Measurements from ENCODE around the gene ZNF329. TPM values are rescaled to one million over a fixed set of nuclear protein-coding genes. Genes with fewer than 3 reads are reported as not detected.

The ZNF329 gene
- total RNA-seq, 2 donors from 2014 or later = 16.7 to 24.7 TPM

GRCh38 chr19:58097781-58098681, 52.6 kb downstream of the ZNF329 start, which contains the start of gene ZSCAN18:
ZSCAN18 (minus strand) TSS chr19:58098231; CDS start chr19:58090267, 7,964 bp downstream.
- Histone ChIP-seq H3K36me3 (ENCODE audit: control insufficient read depth, insufficient read depth, low read length) (peaks cover 20% of the 10 kb centered on the region), H3K4me1 (ENCODE audit: control insufficient read depth, insufficient read depth, low read length) (no peaks in the 10 kb centered on the region), H3K4me3 (ENCODE audit: low read length) (peak within 1 kb of the TSS; percentile 84), H3K9ac (ENCODE audit: extremely low read depth, low read length, poor library complexity, severe bottlenecking) (peak within 1 kb of the TSS; percentile 99), H3K27ac (ENCODE audit: low read depth, low read length) (peak within 1 kb of the TSS; percentile 100), H3K9me3 (ENCODE audit: control insufficient read depth, low read length) (peaks cover 64% of the 10 kb centered on the region), H3K27me3 (ENCODE audit: control insufficient read depth, insufficient read depth, low read length, poor library complexity, severe bottlenecking) (no peaks in the 10 kb centered on the region)
- 1 to 3% methylated on average over 40 to 67 of the region's 67 CpGs for WGBS, 2 experiments (ENCODE audit: insufficient coverage in 1 of 2, insufficient read length in 1 of 2)
- peak; percentile 100 for DNase-seq
- Mint-ChIP-seq H3K27ac (peak within 1 kb of the TSS; percentile 98), H3K9me3 (peaks cover 46% of the 10 kb centered on the region), H3K36me3 (ENCODE audit: low read depth) (peaks cover 22% of the 10 kb centered on the region), H3K27me3 (ENCODE audit: insufficient read depth) (peaks cover 4% of the 10 kb centered on the region), H3K4me1 (peaks cover 4% of the 10 kb centered on the region), H3K4me3 (peak within 1 kb of the TSS; percentile 82)
- no peak for TF ChIP-seq CTCF (conservative IDR thresholded peaks at IDR 0.05)

GRCh38 chr19:58097349-58097748, 53.2 kb downstream of the ZNF329 start:
- Histone ChIP-seq H3K36me3 (ENCODE audit: control insufficient read depth, insufficient read depth, low read length) (peaks cover 20% of the 10 kb centered on the region), H3K27me3 (ENCODE audit: control insufficient read depth, insufficient read depth, low read length, poor library complexity, severe bottlenecking) (no peaks in the 10 kb centered on the region), H3K4me1 (ENCODE audit: control insufficient read depth, insufficient read depth, low read length) (no peaks in the 10 kb centered on the region), H3K27ac (ENCODE audit: low read depth, low read length) (peak overlapping the region; percentile 100), H3K9ac (ENCODE audit: extremely low read depth, low read length, poor library complexity, severe bottlenecking) (peak overlapping the region; percentile 99), H3K4me3 (ENCODE audit: low read length) (peak overlapping the region; percentile 84), H3K9me3 (ENCODE audit: control insufficient read depth, low read length) (peaks cover 58% of the 10 kb centered on the region)
- Mint-ChIP-seq H3K27ac (peak overlapping the region; percentile 58), H3K27me3 (ENCODE audit: insufficient read depth) (peaks cover 4% of the 10 kb centered on the region), H3K4me1 (peaks cover 4% of the 10 kb centered on the region), H3K9me3 (peaks cover 39% of the 10 kb centered on the region), H3K36me3 (ENCODE audit: low read depth) (peaks cover 26% of the 10 kb centered on the region), H3K4me3 (peak overlapping the region; percentile 82)
- 68 to 82% methylated on average over 2 to 8 of the region's 8 CpGs for WGBS, 2 experiments (ENCODE audit: insufficient coverage in 1 of 2, insufficient read length in 1 of 2)
- DNase-seq = no peak
- TF ChIP-seq CTCF (conservative IDR thresholded peaks at IDR 0.05) = no peak

GRCh38 chr19:58096884-58097283, 53.7 kb downstream of the ZNF329 start:
- Histone ChIP-seq H3K4me3 (ENCODE audit: low read length) (peak overlapping the region; percentile 84), H3K9ac (ENCODE audit: extremely low read depth, low read length, poor library complexity, severe bottlenecking) (peak overlapping the region; percentile 99), H3K4me1 (ENCODE audit: control insufficient read depth, insufficient read depth, low read length) (no peaks in the 10 kb centered on the region), H3K9me3 (ENCODE audit: control insufficient read depth, low read length) (peaks cover 58% of the 10 kb centered on the region), H3K36me3 (ENCODE audit: control insufficient read depth, insufficient read depth, low read length) (peaks cover 20% of the 10 kb centered on the region), H3K27me3 (ENCODE audit: control insufficient read depth, insufficient read depth, low read length, poor library complexity, severe bottlenecking) (no peaks in the 10 kb centered on the region), H3K27ac (ENCODE audit: low read depth, low read length) (no peak overlapping the region)
- Mint-ChIP-seq H3K9me3 (peaks cover 37% of the 10 kb centered on the region), H3K4me3 (peak overlapping the region; percentile 82), H3K27ac (peak overlapping the region; percentile 58), H3K36me3 (ENCODE audit: low read depth) (peaks cover 29% of the 10 kb centered on the region), H3K4me1 (peaks cover 4% of the 10 kb centered on the region), H3K27me3 (ENCODE audit: insufficient read depth) (peaks cover 4% of the 10 kb centered on the region)
- no peak for TF ChIP-seq CTCF (conservative IDR thresholded peaks at IDR 0.05)
- no peak for DNase-seq
- WGBS, 2 experiments (ENCODE audit: insufficient coverage in 1 of 2, insufficient read length in 1 of 2) = 88 to 95% methylated on average over 13 of the region's 13 CpGs

Data from endodermal cell (in vitro differentiated cells).